ENCODE data around the gene SETD7.

SETD7 gene

GRCh38 chr4:139556071-139556723, at the start of gene SETD7:
Gene SETD7 (minus strand): TSS chr4:139556219. CDS start chr4:139556137, 82 bp downstream.
- peak; percentile 74 for DNase-seq

- DNase-seq, result no peak
Measured at GRCh38 chr4:139605516-139605915, 49.5 kb upstream of the SETD7 start.

- DNase-seq, result peak; percentile 63
Measured at GRCh38 chr4:139603576-139604410, 47.8 kb upstream of the SETD7 start.

- DNase-seq, result no peak
Measured at GRCh38 chr4:139602776-139603360, 46.8 kb upstream of the SETD7 start.

GRCh38 chr4:139600662-139601061, 44.6 kb upstream of the SETD7 start:
- no peak for DNase-seq

- DNase-seq, result no peak
Measured at GRCh38 chr4:139599594-139600374, 43.8 kb upstream of the SETD7 start.

GRCh38 chr4:139599076-139599475, 43.1 kb upstream of the SETD7 start:
- no peak for DNase-seq

GRCh38 chr4:139596684-139597279, 40.8 kb upstream of the SETD7 start:
- DNase-seq, result no peak

- DNase-seq, result no peak
Measured at GRCh38 chr4:139596034-139596683, 40.1 kb upstream of the SETD7 start.

GRCh38 chr4:139594591-139595185, 38.7 kb upstream of the SETD7 start:
- DNase-seq, result no peak

- no peak for DNase-seq
Measured at GRCh38 chr4:139593091-139593564, 37.1 kb upstream of the SETD7 start.

GRCh38 chr4:139589336-139590018, 33.5 kb upstream of the SETD7 start:
- no peak for DNase-seq

GRCh38 chr4:139587446-139587845, 31.4 kb upstream of the SETD7 start:
- no peak for DNase-seq

GRCh38 chr4:139585473-139585872, 29.5 kb upstream of the SETD7 start:
- no peak for DNase-seq

GRCh38 chr4:139584784-139585183, 28.8 kb upstream of the SETD7 start:
- no peak for DNase-seq

- DNase-seq, result no peak
Measured at GRCh38 chr4:139584013-139584412, 28.0 kb upstream of the SETD7 start.

GRCh38 chr4:139582044-139582443, 26.0 kb upstream of the SETD7 start:
- no peak for DNase-seq

GRCh38 chr4:139581096-139581495, 25.1 kb upstream of the SETD7 start:
- DNase-seq, result no peak

GRCh38 chr4:139576219-139576618, 20.2 kb upstream of the SETD7 start:
- no peak for DNase-seq

- DNase-seq, result no peak
Measured at GRCh38 chr4:139575072-139575471, 19.1 kb upstream of the SETD7 start.

GRCh38 chr4:139574641-139575040, 18.6 kb upstream of the SETD7 start:
- DNase-seq, result no peak
